ENCODE measurements around the gene NUDT19.

Gene NUDT19

DNA sequence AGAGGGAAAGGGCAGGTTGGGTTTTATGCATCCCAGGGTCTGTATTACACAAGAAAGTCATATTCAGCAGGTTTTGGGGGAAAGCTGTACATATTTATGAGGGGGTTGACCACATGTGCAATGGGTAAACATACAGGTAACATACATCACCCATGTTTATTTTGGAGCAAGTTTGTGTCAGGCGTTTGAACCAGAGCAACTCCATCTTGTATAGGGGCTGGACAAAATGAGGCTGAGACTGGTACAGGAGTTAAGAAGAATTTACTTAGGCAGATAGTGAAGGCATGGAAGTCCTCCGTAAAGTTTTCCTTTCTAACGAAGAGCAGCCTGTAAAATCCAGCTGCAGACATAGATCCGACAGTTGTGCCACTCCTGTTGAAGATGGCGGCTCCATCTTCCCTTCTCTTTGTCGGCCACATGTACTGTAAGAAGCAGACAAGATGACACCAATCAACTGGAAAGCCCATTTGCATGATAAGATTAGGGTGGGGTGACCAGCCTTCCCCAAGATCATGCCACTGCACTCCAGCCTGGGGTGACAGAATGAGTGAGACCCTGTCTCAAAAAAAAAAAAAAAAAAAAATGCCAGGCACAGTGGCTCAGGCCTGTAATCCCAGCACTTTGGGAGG, 4.7 kb upstream of the NUDT19 start:
- DNase-seq = no peak
- Histone ChIP-seq H3K4me1 (ENCODE audit: low read length) (peaks cover 6% of the 10 kb centered on the region; the same call in 1 of the 2 replicates), H3F3A (ENCODE audit: insufficient read depth, low read length) (no peaks in the 10 kb centered on the region), H3K27me3 (replicated peaks; ENCODE audit: insufficient read depth, low read length) (no peaks in the 10 kb centered on the region), H3K27ac (ENCODE audit: low read length) (no peak overlapping the region), H4K20me1 (ENCODE audit: insufficient read depth, low read length) (no peaks in the 10 kb centered on the region), H3K36me3 (replicated peaks; ENCODE audit: insufficient read depth, low read length) (no peaks in the 10 kb centered on the region), H3K9me2 (replicated peaks; ENCODE audit: insufficient read depth, low read length) (no peaks in the 10 kb centered on the region), H3K79me2 (ENCODE audit: low read length) (peaks cover 4% of the 10 kb centered on the region; the same call in 1 of the 2 replicates), H3K9me3 (replicated peaks; ENCODE audit: insufficient read depth, low read length) (no peaks in the 10 kb centered on the region), H3K4me2 (ENCODE audit: low read depth, low read length) (no peak overlapping the region), H3K4me3 (ENCODE audit: low read length) (no peak overlapping the region), H2AFZ (ENCODE audit: low read length) (no peak overlapping the region), H3K9ac (ENCODE audit: low read length) (no peak overlapping the region)
- TF ChIP-seq, protein P1, sequence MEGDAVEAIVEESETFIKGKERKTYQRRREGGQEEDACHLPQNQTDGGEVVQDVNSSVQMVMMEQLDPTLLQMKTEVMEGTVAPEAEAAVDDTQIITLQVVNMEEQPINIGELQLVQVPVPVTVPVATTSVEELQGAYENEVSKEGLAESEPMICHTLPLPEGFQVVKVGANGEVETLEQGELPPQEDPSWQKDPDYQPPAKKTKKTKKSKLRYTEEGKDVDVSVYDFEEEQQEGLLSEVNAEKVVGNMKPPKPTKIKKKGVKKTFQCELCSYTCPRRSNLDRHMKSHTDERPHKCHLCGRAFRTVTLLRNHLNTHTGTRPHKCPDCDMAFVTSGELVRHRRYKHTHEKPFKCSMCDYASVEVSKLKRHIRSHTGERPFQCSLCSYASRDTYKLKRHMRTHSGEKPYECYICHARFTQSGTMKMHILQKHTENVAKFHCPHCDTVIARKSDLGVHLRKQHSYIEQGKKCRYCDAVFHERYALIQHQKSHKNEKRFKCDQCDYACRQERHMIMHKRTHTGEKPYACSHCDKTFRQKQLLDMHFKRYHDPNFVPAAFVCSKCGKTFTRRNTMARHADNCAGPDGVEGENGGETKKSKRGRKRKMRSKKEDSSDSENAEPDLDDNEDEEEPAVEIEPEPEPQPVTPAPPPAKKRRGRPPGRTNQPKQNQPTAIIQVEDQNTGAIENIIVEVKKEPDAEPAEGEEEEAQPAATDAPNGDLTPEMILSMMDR (IDR thresholded peaks at IDR 0.05; ENCODE audit: low read length) = no peak
- TF ChIP-seq EZH2phosphoT487 (IDR thresholded peaks at IDR 0.05; ENCODE audit: low read length) (no peak), EZH2 (optimal IDR thresholded peaks at IDR 0.05; ENCODE audit: low read depth, low read length) (no peak)

DNA sequence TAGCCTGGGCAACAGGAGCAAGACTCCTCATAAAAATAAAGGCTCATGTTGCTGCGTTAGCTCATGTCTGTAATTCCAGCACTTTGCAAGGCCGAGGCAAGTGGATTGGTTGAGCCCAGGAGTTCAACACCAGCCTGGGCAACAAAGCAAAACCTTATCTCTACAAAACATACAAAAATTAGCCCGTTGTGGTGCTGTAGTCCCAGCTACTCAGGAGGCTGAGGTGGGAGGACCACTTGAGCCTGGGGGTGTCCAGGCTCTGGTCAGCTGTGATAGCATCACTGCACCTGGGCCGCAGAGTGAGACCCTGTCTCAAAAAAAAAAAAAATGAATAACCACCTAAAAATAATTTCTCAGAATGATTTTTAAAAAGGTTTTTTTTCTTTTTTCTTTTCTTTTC, 3.9 kb upstream of the NUDT19 start:
- Histone ChIP-seq H4K20me1 (ENCODE audit: insufficient read depth, low read length) (no peaks in the 10 kb centered on the region), H3F3A (ENCODE audit: insufficient read depth, low read length) (no peaks in the 10 kb centered on the region), H3K27me3 (replicated peaks; ENCODE audit: insufficient read depth, low read length) (no peaks in the 10 kb centered on the region), H3K4me2 (ENCODE audit: low read depth, low read length) (no peak overlapping the region), H3K36me3 (replicated peaks; ENCODE audit: insufficient read depth, low read length) (no peaks in the 10 kb centered on the region), H3K4me1 (ENCODE audit: low read length) (peaks cover 10% of the 10 kb centered on the region), H3K9me2 (replicated peaks; ENCODE audit: insufficient read depth, low read length) (no peaks in the 10 kb centered on the region), H3K4me3 (ENCODE audit: low read length) (no peak overlapping the region), H3K27ac (ENCODE audit: low read length) (no peak overlapping the region), H3K9me3 (replicated peaks; ENCODE audit: insufficient read depth, low read length) (no peaks in the 10 kb centered on the region), H3K79me2 (ENCODE audit: low read length) (peaks cover 10% of the 10 kb centered on the region), H3K9ac (ENCODE audit: low read length) (no peak overlapping the region), H2AFZ (ENCODE audit: low read length) (no peak overlapping the region)
- no peak for DNase-seq
- TF ChIP-seq EZH2 (optimal IDR thresholded peaks at IDR 0.05; ENCODE audit: low read depth, low read length) = no peak
- no peak for TF ChIP-seq EZH2phosphoT487 (IDR thresholded peaks at IDR 0.05; ENCODE audit: low read length)
- TF ChIP-seq, protein P1 (IDR thresholded peaks at IDR 0.05; ENCODE audit: low read length) = no peak

GRCh38 chr19:32688311-32688710, 3.3 kb upstream of the NUDT19 start:
- DNase-seq = no peak
- no peaks in the 10 kb centered on the region for H3K27me3 ChIP-seq (replicated peaks; ENCODE audit: insufficient read depth, low read length)
- no peaks in the 10 kb centered on the region for H3F3A ChIP-seq (ENCODE audit: insufficient read depth, low read length)
- no peak for TF ChIP-seq EZH2phosphoT487 (IDR thresholded peaks at IDR 0.05; ENCODE audit: low read length)
- no peak overlapping the region for H3K4me2 ChIP-seq (ENCODE audit: low read depth, low read length)
- no peak overlapping the region for H3K4me3 ChIP-seq (ENCODE audit: low read length)
- H3K9me3 ChIP-seq (replicated peaks; ENCODE audit: insufficient read depth, low read length) = no peaks in the 10 kb centered on the region
- no peak overlapping the region for H2AFZ ChIP-seq (ENCODE audit: low read length)
- no peaks in the 10 kb centered on the region for H4K20me1 ChIP-seq (ENCODE audit: insufficient read depth, low read length)
- no peak overlapping the region for H3K27ac ChIP-seq (ENCODE audit: low read length)
- H3K36me3 ChIP-seq (replicated peaks; ENCODE audit: insufficient read depth, low read length) = no peaks in the 10 kb centered on the region
- H3K4me1 ChIP-seq (ENCODE audit: low read length) = peaks cover 14% of the 10 kb centered on the region
- no peaks in the 10 kb centered on the region for H3K9me2 ChIP-seq (replicated peaks; ENCODE audit: insufficient read depth, low read length)
- H3K9ac ChIP-seq (ENCODE audit: low read length) = no peak overlapping the region
- peaks cover 16% of the 10 kb centered on the region for H3K79me2 ChIP-seq (ENCODE audit: low read length)

Data from MM.1S (cell line).